Inferior parietal cortex (tissue), 1 donor: ENCODE results near the gene PLCXD3.

Experiments used
- DNase-seq: peaks from one replicate; pipeline ENCODE4 v3.0.0-alpha.2; 2016; ENCODE audit errors: extremely low spot score

The PLCXD3 gene

DNA sequence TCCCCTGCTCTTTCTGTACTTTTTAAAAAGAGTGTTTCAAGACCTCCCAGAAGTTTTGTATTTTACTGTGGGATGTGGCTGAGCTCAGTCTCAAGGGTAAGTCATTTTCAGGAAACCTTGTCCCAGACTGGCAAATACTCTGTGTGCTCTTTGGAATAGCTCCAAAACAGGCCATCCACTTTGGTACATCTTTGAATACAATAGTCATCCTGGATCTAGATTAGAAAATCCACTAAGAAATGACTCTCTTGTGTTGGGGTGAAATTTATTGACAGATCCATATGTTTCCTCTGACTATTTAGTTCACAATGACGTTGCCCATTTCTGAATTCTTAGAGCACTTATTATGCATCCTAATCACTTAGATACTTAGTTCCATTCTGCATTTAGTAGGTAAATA lies 95.2 kb downstream of the PLCXD3 start:
- no peak for DNase-seq

GRCh38 chr5:41414598-41414997 lies 95.8 kb downstream of the PLCXD3 start:
- no peak for DNase-seq

GRCh38 chr5:41413074-41413473 lies 97.3 kb downstream of the PLCXD3 start:
- DNase-seq = no peak

GRCh38 chr5:41412496-41412895 lies 97.9 kb downstream of the PLCXD3 start:
- DNase-seq = no peak

- no peak for DNase-seq
Observed at GRCh38 chr5:41410737-41411136, 99.7 kb downstream of the PLCXD3 start.

- no peak for DNase-seq
Observed at GRCh38 chr5:41410307-41410706, 100.1 kb downstream of the PLCXD3 start.

GRCh38 chr5:41408676-41409443 lies 101.5 kb downstream of the PLCXD3 start:
- DNase-seq = no peak

- no peak for DNase-seq
Observed at GRCh38 chr5:41406936-41407335, 103.5 kb downstream of the PLCXD3 start.

DNA sequence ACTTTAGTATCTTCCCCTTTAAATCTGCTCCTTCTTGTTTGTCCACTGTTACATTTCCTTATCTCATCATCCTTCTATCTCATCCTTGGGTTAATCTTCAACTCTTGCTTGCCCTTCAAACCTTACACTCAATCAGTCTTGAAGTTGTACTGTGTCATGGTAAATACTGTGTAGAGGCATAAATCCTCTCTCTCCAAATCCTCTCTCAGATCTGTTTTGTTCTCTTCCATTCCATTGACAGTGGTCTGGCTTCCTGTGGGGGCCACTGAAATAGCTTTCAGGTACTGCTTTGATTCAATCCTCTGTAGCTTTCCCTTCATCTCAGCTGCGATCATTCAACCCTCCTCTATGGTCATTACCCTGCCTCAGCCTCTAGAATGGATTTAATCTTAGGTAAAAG lies 104.0 kb downstream of the PLCXD3 start:
- DNase-seq = no peak

GRCh38 chr5:41404757-41405156 lies 105.6 kb downstream of the PLCXD3 start:
- DNase-seq = no peak

GRCh38 chr5:41403846-41404245 lies 106.6 kb downstream of the PLCXD3 start:
- DNase-seq = no peak

DNA sequence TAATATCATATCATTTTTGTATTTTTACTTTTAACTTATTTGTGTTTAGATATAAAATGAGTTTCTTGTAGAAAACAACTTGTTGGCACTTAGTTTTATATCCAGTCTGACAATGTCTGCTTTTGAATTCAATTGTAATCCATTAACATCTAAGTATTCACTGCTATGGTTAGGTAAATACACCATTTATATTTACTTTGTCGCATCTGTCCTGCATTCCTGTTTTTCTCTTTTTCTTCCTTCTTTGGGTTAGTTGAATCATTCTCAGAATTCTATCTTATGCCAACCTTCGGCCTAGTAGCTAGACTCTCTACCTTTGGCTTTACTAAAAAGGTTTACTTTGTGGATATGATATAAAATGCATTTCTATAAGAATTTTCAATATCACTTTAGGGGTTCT lies 107.6 kb downstream of the PLCXD3 start:
- no peak for DNase-seq

GRCh38 chr5:41399839-41400238 lies 110.6 kb downstream of the PLCXD3 start:
- DNase-seq = no peak

- DNase-seq = no peak
Observed at GRCh38 chr5:41392016-41392415, 118.4 kb downstream of the PLCXD3 start.

GRCh38 chr5:41374631-41375030 lies 135.8 kb downstream of the PLCXD3 start:
- DNase-seq = no peak

DNA sequence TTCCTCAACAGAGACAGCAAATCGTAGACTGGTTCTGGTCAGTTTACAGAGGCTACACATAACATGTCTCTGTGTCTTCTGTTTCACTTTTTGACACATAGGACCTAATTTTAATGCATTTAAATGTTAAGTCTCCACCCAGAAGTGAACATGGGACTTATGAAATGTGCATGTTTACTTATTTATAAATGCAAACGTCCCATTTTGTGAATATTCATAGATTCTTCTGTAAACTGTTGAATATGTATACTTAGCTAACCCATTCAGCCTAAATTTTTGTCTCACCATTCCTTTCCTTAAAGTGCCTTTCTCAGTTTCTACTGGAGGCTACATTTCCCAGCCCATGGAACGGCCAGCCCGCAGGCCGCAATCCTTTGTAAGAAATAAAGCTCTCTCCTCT lies 137.2 kb downstream of the PLCXD3 start:
- no peak for DNase-seq

DNA sequence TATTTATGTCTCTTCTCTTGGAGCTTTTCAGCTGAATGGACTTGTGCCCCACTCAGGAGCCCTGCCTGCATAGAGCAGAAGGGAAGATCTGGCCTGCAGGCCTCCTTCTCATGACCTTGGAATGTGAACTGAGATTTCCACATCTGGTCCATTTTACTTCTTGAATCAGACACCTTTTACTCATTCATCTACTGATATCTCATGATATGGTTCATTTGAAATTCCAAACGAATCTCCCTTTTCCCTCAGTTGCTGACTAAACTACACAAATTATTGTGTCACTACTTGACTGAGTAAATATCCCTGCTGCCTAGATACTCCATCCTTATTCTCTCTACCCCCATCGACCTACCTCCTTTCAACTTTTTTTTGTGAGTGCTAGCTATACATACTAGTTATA lies 138.7 kb downstream of the PLCXD3 start:
- no peak for DNase-seq

GRCh38 chr5:41370482-41370881 lies 139.9 kb downstream of the PLCXD3 start:
- no peak for DNase-seq

GRCh38 chr5:41369799-41370198 lies 140.6 kb downstream of the PLCXD3 start:
- DNase-seq = no peak

DNA sequence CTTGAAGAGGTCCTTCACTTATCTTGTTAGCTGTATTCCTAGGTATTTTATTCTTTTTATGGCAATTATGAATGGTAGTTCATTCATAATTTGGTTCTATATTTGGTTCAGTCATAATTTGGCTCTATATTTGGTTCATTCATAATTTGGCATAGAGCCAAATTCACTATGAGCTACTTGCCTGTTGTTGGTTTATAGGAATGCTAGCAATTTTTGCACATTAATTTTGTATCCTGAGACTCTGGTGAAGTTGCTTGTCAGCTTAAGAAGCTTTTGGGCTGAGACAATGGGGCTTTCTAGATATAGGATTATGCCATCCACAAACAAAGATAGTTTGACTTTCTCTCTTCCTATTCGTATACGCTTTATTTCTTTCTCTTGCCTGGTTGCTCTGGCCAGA lies 142.2 kb downstream of the PLCXD3 start:
- no peak for DNase-seq

DNA sequence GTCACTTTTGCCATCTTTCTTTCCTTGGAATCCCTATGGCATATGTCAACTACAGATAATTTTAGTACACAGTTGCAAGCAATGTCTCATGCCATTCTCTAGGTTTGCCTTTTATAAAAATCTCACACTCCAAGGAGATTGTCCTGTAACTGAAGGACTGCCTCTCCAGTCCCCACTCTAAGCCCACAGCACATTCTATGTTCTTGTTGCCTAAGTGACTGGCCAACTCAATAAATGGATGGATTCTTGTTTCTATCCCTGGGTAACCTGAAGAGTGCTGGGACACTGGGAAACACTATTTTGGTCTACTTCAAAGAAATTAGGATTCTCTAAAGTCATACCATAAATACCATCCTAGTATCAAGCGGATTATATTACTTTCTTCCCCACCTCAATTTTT lies 145.0 kb downstream of the PLCXD3 start:
- DNase-seq = no peak

DNA sequence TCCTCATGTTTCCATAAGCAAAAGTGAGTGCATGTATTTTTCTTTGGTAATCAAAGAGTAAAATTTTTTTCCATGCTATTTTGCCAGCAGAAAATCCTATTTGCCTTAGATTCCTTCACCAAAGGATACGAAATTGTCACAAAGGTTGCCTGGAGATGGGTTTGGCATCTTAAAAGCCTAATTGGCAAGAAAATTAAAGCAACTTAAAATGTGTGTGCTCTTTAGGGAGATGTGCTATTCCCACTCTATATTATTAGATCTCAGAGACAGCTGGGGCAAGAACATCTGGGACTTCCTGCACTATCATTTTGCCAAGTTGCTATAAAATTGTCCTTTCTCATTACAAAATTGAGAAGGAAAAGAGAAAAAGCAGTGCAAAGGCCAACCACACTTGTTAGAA lies 146.1 kb downstream of the PLCXD3 start:
- no peak for DNase-seq

DNA sequence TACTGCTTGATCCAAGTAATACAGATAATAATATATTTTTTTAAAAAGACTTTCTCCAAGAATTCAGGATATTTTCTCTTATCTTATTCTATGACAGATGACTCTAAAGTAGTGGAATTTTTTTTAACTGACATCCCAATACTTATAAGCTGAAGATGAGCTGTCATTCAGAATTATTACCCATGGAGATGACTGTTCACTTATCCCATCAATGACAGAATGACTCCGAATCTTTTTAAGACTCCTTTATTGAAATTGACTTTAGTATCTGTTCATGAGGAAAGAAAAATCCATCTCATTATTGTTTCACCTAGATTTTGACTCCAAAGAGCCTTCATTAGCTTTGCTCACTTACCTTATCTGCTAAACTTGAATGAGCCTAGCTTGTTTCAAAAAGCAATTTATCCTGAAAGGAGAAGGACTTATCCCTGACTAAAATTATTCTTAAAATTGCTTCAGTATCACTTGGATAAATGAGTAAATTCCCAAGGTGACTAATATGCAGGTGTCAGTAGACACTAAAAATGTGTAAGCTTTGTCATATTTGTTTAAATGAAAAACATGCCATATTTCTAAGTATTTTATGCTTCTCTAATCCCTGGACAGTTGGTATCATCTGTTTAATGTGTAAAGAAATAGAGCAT lies 146.9 kb downstream of the PLCXD3 start:
- no peak for DNase-seq

DNA sequence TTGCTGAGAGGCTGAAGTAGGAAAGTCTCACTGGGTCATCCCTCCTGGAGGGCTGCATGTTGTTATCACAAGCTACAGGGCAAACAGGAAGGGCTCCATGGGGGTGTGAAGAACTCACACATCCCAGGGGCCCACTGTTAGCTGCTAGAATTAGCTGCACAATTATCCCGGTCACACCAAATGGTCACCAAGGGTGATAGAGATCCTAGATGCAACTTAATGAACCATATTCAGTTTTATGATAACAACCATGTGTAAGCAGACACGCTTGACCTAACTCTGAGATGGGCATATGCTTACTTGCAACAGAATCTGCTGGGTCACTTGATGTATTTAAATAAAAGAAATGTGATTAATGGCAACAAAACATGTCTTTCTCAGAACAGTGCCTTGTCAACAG lies 153.6 kb downstream of the PLCXD3 start:
- no peak for DNase-seq
